Nephron (organoid): ENCODE measurements around the gene CNKSR2.

Experiments used
- H3K27ac Mint-ChIP-seq, 3 experiments: 2 replicates each; pipeline ENCODE4 v1.8.0; 2020; ENCODE audit warnings: mixed read lengths in 3 of 3, mild to moderate bottlenecking in 2 of 3, moderate library complexity in 1 of 3
- H3K27me3 Mint-ChIP-seq: 2 replicates; pipeline ENCODE4 v1.8.0; 2021; ENCODE audit warnings: low read depth, mild to moderate bottlenecking, moderate library complexity, mixed read lengths
- H3K36me3 Mint-ChIP-seq: 2 replicates; pipeline ENCODE4 v1.8.0; 2020; ENCODE audit warnings: low read depth, mixed read lengths
- H3K4me1 Mint-ChIP-seq: 2 replicates; pipeline ENCODE4 v1.8.0; 2020; ENCODE audit warnings: mixed read lengths
- H3K4me3 Mint-ChIP-seq, 3 experiments: 2 replicates each; pipeline ENCODE4 v1.8.0; 2020; ENCODE audit warnings: mild to moderate bottlenecking in 3 of 3, mixed read lengths in 3 of 3, moderate library complexity in 2 of 3
- H3K9me3 Mint-ChIP-seq: 2 replicates; pipeline ENCODE4 v1.8.0; 2020; ENCODE audit warnings: mixed read lengths
- CTCF ChIP-seq, 3 experiments: fragments of 200-600 bp; sonication (generic); IDR thresholded peaks; one replicate each; pipeline ENCODE4 v1.5.0; 2021; ENCODE audit warnings: antibody characterized with exemption in 3 of 3; ENCODE audit not compliant: unreplicated experiment in 3 of 3

CNKSR2 gene

GRCh38 chrX:21612154-21612553, 237.9 kb downstream of the CNKSR2 start:
- no peak for TF ChIP-seq CTCF (IDR thresholded peaks at IDR 0.05; ENCODE audit: unreplicated experiment in 3 of 3)
- no peaks in the 10 kb centered on the region for H3K27me3 Mint-ChIP-seq
- no peaks in the 10 kb centered on the region for H3K9me3 Mint-ChIP-seq
- H3K4me1 Mint-ChIP-seq, result no peaks in the 10 kb centered on the region
- no peak overlapping the region for H3K4me3 Mint-ChIP-seq
- no peaks in the 10 kb centered on the region for H3K36me3 Mint-ChIP-seq
- no peak overlapping the region for H3K27ac Mint-ChIP-seq

- TF ChIP-seq CTCF (IDR thresholded peaks at IDR 0.05; ENCODE audit: unreplicated experiment in 3 of 3), result no peak
- no peak overlapping the region for H3K4me3 Mint-ChIP-seq
- no peaks in the 10 kb centered on the region for H3K36me3 Mint-ChIP-seq
- H3K4me1 Mint-ChIP-seq, result no peaks in the 10 kb centered on the region
- H3K9me3 Mint-ChIP-seq, result no peaks in the 10 kb centered on the region
- no peaks in the 10 kb centered on the region for H3K27me3 Mint-ChIP-seq
- no peak overlapping the region for H3K27ac Mint-ChIP-seq
Observed at GRCh38 chrX:21616386-21616785, 242.2 kb downstream of the CNKSR2 start.

- Mint-ChIP-seq H3K4me3 (no peak overlapping the region), H3K4me1 (no peaks in the 10 kb centered on the region), H3K36me3 (no peaks in the 10 kb centered on the region), H3K9me3 (no peaks in the 10 kb centered on the region), H3K27ac (no peak overlapping the region), H3K27me3 (no peaks in the 10 kb centered on the region)
- no peak for TF ChIP-seq CTCF (IDR thresholded peaks at IDR 0.05; ENCODE audit: unreplicated experiment in 3 of 3)
Observed at GRCh38 chrX:21620234-21620633, 246.0 kb downstream of the CNKSR2 start.

- Mint-ChIP-seq H3K36me3 (peaks cover 8% of the 10 kb centered on the region), H3K27ac (no peak overlapping the region), H3K4me1 (no peaks in the 10 kb centered on the region), H3K4me3 (no peak overlapping the region), H3K9me3 (peaks cover 8% of the 10 kb centered on the region), H3K27me3 (no peaks in the 10 kb centered on the region)
- no peak for TF ChIP-seq CTCF (IDR thresholded peaks at IDR 0.05; ENCODE audit: unreplicated experiment in 3 of 3)
Observed at GRCh38 chrX:21623778-21624501, 249.7 kb downstream of the CNKSR2 start.

- no peaks in the 10 kb centered on the region for H3K27me3 Mint-ChIP-seq
- peaks cover 9% of the 10 kb centered on the region for H3K9me3 Mint-ChIP-seq
- peaks cover 7% of the 10 kb centered on the region for H3K36me3 Mint-ChIP-seq
- TF ChIP-seq CTCF (IDR thresholded peaks at IDR 0.05; ENCODE audit: unreplicated experiment in 3 of 3), result no peak
- no peaks in the 10 kb centered on the region for H3K4me1 Mint-ChIP-seq
- H3K27ac Mint-ChIP-seq, result no peak overlapping the region
- no peak overlapping the region for H3K4me3 Mint-ChIP-seq
Observed at GRCh38 chrX:21632027-21632426, 257.8 kb downstream of the CNKSR2 start.

- Mint-ChIP-seq H3K27ac (no peak overlapping the region), H3K9me3 (no peaks in the 10 kb centered on the region), H3K27me3 (no peaks in the 10 kb centered on the region), H3K36me3 (no peaks in the 10 kb centered on the region), H3K4me1 (no peaks in the 10 kb centered on the region), H3K4me3 (no peak overlapping the region)
- TF ChIP-seq CTCF (IDR thresholded peaks at IDR 0.05; ENCODE audit: unreplicated experiment in 3 of 3), result no peak
Observed at GRCh38 chrX:21638311-21638710, 264.1 kb downstream of the CNKSR2 start.
